PC-3 (cell line): ENCODE results near the gene HHAT. TPM values are rescaled to one million over a fixed set of nuclear protein-coding genes. Genes with fewer than 3 reads are reported as not detected.
A peak's percentile ranks its signal among the peaks of the same experiment; 100 is the strongest.

Experiments used
- ATAC-seq: fragments of 200-7000 bp; cut with Tn5 transposase; 2 replicates; pipeline ENCODE4 v1.9.1; 2020; ENCODE audit warnings: mild to moderate bottlenecking, moderate library complexity
- BruUV-seq: library from RNA; stranded (reverse); fragments of 400-500 nt; replicated peaks from 2 replicates; lab custom pipeline; 2021; lab: Mats Ljungman, UMichigan
- CTCF ChIA-PET: fragments of 300-600 bp; sonication (Branson Sonifier 250); formaldehyde crosslinking; loops from one replicate; lab custom pipeline; 2022; ENCODE audit warnings: antibody characterized with exemption; lab: Charles Lee
- POLR2A ChIA-PET: fragments of 300-600 bp; sonication (Branson Sonifier 250); formaldehyde crosslinking; loops from one replicate; lab custom pipeline; 2022; ENCODE audit warnings: antibody characterized with exemption; ENCODE audit not compliant: unreplicated experiment; lab: Charles Lee
- DNase-seq: peaks from one replicate; pipeline ENCODE4 v3.0.0-alpha.2; 2015
- H2AFZ ChIP-seq: fragments of 300-600 bp; sonication (generic); 2 replicates; pipeline ENCODE4 v1.6.0; 2016; ENCODE audit warnings: antibody characterized with exemption, low read length
- H3F3A ChIP-seq: fragments of 300-600 bp; sonication (generic); one replicate; pipeline ENCODE4 v1.6.0; 2017; ENCODE audit warnings: antibody characterized with exemption, low read length, control low read depth, mild to moderate bottlenecking; ENCODE audit not compliant: unreplicated experiment
- H3K27ac ChIP-seq: fragments of 300-600 bp; sonication (generic); 2 replicates; pipeline ENCODE4 v1.5.1; 2016; ENCODE audit warnings: mild to moderate bottlenecking, low read length
- H3K27me3 ChIP-seq: fragments of 300-600 bp; sonication (generic); 2 replicates; pipeline ENCODE4 v1.6.1; 2016; ENCODE audit warnings: low read length, mixed read lengths
- H3K36me3 ChIP-seq: fragments of 300-600 bp; sonication (generic); 2 replicates; pipeline ENCODE4 v1.6.1; 2016; ENCODE audit warnings: low read depth, mixed run types, low read length, mixed read lengths
- H3K4me1 ChIP-seq: fragments of 300-600 bp; sonication (generic); 2 replicates; pipeline ENCODE4 v1.5.1; 2016; ENCODE audit warnings: low read length; ENCODE audit not compliant: insufficient read depth
- H3K4me2 ChIP-seq: fragments of 300-600 bp; sonication (generic); 2 replicates; pipeline ENCODE4 v1.6.0; 2016; ENCODE audit warnings: low read length
- H3K4me3 ChIP-seq: fragments of 300-600 bp; sonication (generic); 2 replicates; pipeline ENCODE4 v1.5.1; 2016; ENCODE audit warnings: mild to moderate bottlenecking, low read length, mixed read lengths
- H3K79me2 ChIP-seq: fragments of 300-600 bp; sonication (generic); 2 replicates; pipeline ENCODE4 v1.6.1; 2017; ENCODE audit warnings: low read length, mixed read lengths
- H3K9ac ChIP-seq: fragments of 300-600 bp; sonication (generic); 2 replicates; pipeline ENCODE4 v1.6.0; 2016; ENCODE audit warnings: mild to moderate bottlenecking, low read length
- H3K9me2 ChIP-seq: fragments of 300-600 bp; sonication (generic); replicated peaks from 2 replicates; pipeline ENCODE4 v1.6.1; 2016; ENCODE audit warnings: mixed run types, low read length, mixed read lengths
- H3K9me3 ChIP-seq: fragments of 300-600 bp; sonication (generic); 2 replicates; pipeline ENCODE4 v1.6.1; 2016; ENCODE audit warnings: low read length, mixed read lengths
- H4K20me1 ChIP-seq: fragments of 300-600 bp; sonication (generic); 2 replicates; pipeline ENCODE4 v1.6.1; 2016; ENCODE audit warnings: low read length, mixed read lengths
- EZH2 ChIP-seq: fragments of 300-600 bp; sonication (generic); IDR thresholded peaks from one replicate; pipeline ENCODE4 v1.6.1; 2017; ENCODE audit warnings: antibody characterized with exemption, mild to moderate bottlenecking, low read length; ENCODE audit not compliant: unreplicated experiment
- EZH2phosphoT487 ChIP-seq: fragments of 300-600 bp; sonication (generic); IDR thresholded peaks from 2 replicates; pipeline ENCODE4 v1.6.1; 2018; ENCODE audit warnings: mild to moderate bottlenecking, antibody characterized with exemption, low read length, borderline replicate concordance
- intact Hi-C: fragments of 100-400 bp; cut with micrococcal nuclease; formaldehyde crosslinking; loops from 2 replicates; pipeline ENCODE4 v1.9.0; 2023
- total RNA-seq: library from RNA; depleted of rRNA; stranded (reverse); fragments of >200 nt; gene quantifications from 2 replicates; pipeline ENCODE4 v1.2.3, GENCODE V29; 2014
- TF ChIP-seq, protein P1 (sequence below): fragments of 300-600 bp; sonication (generic); conservative IDR thresholded peaks from 2 replicates; pipeline ENCODE4 v1.5.1; 2017; ENCODE audit warnings: antibody characterized with exemption, low read depth, mild to moderate bottlenecking, low read length

HHAT gene
- total RNA-seq, 1 experiment from 2014 or later, result 3.4 TPM

DNA sequence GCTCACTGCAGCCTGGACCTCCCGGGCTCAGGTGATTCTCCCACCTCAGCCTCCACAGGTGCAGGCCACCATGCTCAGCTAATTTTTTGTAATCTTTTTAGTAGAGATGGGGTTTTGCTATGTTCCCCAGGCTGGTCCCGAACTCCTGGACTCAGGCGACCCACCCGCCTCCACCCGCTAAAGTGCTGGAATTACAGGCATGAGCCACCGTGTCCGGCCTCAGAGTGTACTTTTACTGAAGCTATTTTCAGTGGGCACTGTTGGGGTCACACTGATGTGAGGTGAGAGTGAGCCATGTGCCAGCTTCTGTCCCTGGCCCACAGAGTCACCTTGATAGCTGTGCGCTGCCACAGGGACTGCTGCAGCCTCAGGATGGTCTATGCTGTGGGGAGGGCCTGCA is 25.3 kb upstream of the HHAT start:
- H2AFZ ChIP-seq, result no peak overlapping the region
- H3K36me3 ChIP-seq, result no peaks in the 10 kb centered on the region
- H3K9me2 ChIP-seq, result no peaks in the 10 kb centered on the region
- POLR2A ChIA-PET, result no interaction called here
- H3K4me3 ChIP-seq, result no peak overlapping the region
- H3F3A ChIP-seq, result no peaks in the 10 kb centered on the region
- no peak overlapping the region for H3K9ac ChIP-seq
- DNase-seq (no peak), ATAC-seq (no peak)
- H3K4me2 ChIP-seq, result no peak overlapping the region
- TF ChIP-seq EZH2, result no peak
- TF ChIP-seq EZH2phosphoT487, result no peak
- TF ChIP-seq, protein P1, sequence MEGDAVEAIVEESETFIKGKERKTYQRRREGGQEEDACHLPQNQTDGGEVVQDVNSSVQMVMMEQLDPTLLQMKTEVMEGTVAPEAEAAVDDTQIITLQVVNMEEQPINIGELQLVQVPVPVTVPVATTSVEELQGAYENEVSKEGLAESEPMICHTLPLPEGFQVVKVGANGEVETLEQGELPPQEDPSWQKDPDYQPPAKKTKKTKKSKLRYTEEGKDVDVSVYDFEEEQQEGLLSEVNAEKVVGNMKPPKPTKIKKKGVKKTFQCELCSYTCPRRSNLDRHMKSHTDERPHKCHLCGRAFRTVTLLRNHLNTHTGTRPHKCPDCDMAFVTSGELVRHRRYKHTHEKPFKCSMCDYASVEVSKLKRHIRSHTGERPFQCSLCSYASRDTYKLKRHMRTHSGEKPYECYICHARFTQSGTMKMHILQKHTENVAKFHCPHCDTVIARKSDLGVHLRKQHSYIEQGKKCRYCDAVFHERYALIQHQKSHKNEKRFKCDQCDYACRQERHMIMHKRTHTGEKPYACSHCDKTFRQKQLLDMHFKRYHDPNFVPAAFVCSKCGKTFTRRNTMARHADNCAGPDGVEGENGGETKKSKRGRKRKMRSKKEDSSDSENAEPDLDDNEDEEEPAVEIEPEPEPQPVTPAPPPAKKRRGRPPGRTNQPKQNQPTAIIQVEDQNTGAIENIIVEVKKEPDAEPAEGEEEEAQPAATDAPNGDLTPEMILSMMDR, result no peak
- no peaks in the 10 kb centered on the region for H4K20me1 ChIP-seq
- H3K4me1 ChIP-seq, result no peaks in the 10 kb centered on the region
- BruUV-seq, result no TSS peak
- CTCF ChIA-PET, result no interaction called here
- intact Hi-C loops, result no loop called here
- H3K27ac ChIP-seq, result no peak overlapping the region
- H3K27me3 ChIP-seq, result peaks cover 8% of the 10 kb centered on the region; the same call in 1 of the 2 replicates
- H3K79me2 ChIP-seq, result no peaks in the 10 kb centered on the region
- no peaks in the 10 kb centered on the region for H3K9me3 ChIP-seq

DNA sequence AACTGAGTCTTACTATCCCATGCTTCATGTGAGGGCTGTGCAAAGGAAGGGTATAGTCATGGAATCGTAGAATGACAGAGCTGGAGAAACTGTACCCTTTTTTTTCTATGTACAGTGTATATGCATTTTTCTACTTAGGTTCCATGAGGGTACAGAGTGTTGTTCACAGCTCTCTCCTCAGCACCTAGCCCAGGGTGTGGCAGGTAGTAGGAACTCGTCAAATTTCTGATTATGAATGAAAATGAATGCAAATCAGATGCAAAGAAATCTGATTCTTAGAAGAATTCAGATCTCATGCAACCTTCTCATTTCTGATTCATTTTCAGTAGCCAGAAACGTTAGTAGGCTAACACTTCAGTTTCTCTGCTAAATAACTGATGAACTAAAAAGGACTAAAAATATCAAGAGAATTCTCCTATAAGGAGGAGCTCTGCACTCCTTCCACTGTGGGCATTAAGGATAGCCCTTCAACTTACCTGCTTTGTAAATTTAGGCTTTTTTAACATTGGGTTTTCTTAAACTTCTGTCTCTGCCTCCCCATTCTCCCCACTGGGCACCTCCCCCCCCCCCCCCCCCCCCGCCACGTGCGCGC is 18.0 kb upstream of the HHAT start:
- no peaks in the 10 kb centered on the region for H3K36me3 ChIP-seq
- no peaks in the 10 kb centered on the region for H3F3A ChIP-seq
- no peaks in the 10 kb centered on the region for H3K9me2 ChIP-seq
- CTCF ChIA-PET, result interaction anchor here (0.7 to 1.4 kb wide), 4 partner anchors 50 to 172 kb away, joined by 4 to 8 read pairs (median 6); no protein-coding TSS in a partner anchor
- no peak overlapping the region for H3K9ac ChIP-seq
- no TSS peak for BruUV-seq
- H3K79me2 ChIP-seq, result no peaks in the 10 kb centered on the region
- no peaks in the 10 kb centered on the region for H4K20me1 ChIP-seq
- peak overlapping the region; percentile 89; the same call in 1 of the 2 replicates for H2AFZ ChIP-seq
- TF ChIP-seq, protein P1, result no peak
- TF ChIP-seq EZH2phosphoT487 (no peak), EZH2 (no peak)
- ATAC-seq, result peak; percentile 22
- no peak overlapping the region for H3K27ac ChIP-seq
- peak overlapping the region; percentile 88 for H3K4me2 ChIP-seq
- H3K9me3 ChIP-seq, result no peaks in the 10 kb centered on the region
- intact Hi-C loops, result loop anchor here (1.0 to 10.0 kb wide), 6 partner anchors 72 to 436 kb away; no protein-coding TSS in a partner anchor
- no peak for DNase-seq
- no peaks in the 10 kb centered on the region for H3K27me3 ChIP-seq
- 0 out of 2 replicates have a peak, but pooled peaks cover 5% of the 10 kb centered on the region for H3K4me1 ChIP-seq
- POLR2A ChIA-PET, result no interaction called here
- H3K4me3 ChIP-seq, result peak overlapping the region; percentile 68; the same call in 1 of the 2 replicates
